ENCODE measurements around the gene FIGNL1.

GRCh38 chr7:50394315-50394714, 55.8 kb downstream of the FIGNL1 start:
- TF ChIP-seq CTCF (IDR thresholded peaks at IDR 0.05) (no peak), POLR2A (IDR thresholded peaks at IDR 0.05) (no peak)
